Colonic mucosa (tissue), 4 donors: ENCODE results near the gene OPCML. TPM values are rescaled to one million over a fixed set of nuclear protein-coding genes. Genes with fewer than 3 reads are reported as not detected.

Experiments used
- DNase-seq: peaks from one replicate; pipeline ENCODE4 v3.0.0-alpha.2; 2020
- H3K27ac ChIP-seq: fragments of 200-600 bp; one replicate; pipeline ENCODE4 v1.8.0; 2021
- H3K27me3 ChIP-seq: fragments of 200-600 bp; one replicate; pipeline ENCODE4 v1.8.0; 2021
- H3K36me3 ChIP-seq: fragments of 200-600 bp; one replicate; pipeline ENCODE4 v1.8.0; 2021
- H3K4me1 ChIP-seq: fragments of 200-600 bp; one replicate; pipeline ENCODE4 v1.8.0; 2021; ENCODE audit warnings: mild to moderate bottlenecking
- H3K4me3 ChIP-seq: fragments of 200-600 bp; one replicate; pipeline ENCODE4 v1.8.0; 2021
- H3K9ac ChIP-seq, 2 donors: one replicate each; pipeline ENCODE4 v1.7.0; 2013; ENCODE audit warnings: control low read depth in 2 of 2, low read depth in 2 of 2, low read length in 2 of 2
- H3K9me3 ChIP-seq: fragments of 200-600 bp; one replicate; pipeline ENCODE4 v1.8.0; 2021
- intact Hi-C: fragments of 100-400 bp; cut with DNase I; formaldehyde crosslinking; loops from one replicate; pipeline ENCODE4 v1.14.1; 2022
- total RNA-seq, 2 donors: library from RNA; stranded (reverse); fragmentation: NEBNext Ultra II Directional in 1 of 2; extraction: Animal tissue kit (Norgen Biotek cat#: 25700) in 1 of 2; gene quantifications; one replicate each; pipeline ENCODE4 v1.2.1, GENCODE V29; 2021
- TF ChIP-seq, protein P1 (sequence below): fragments of 200-600 bp; IDR thresholded peaks from one replicate; pipeline ENCODE4 v1.8.0; 2022; ENCODE audit warnings: antibody characterized with exemption, mild to moderate bottlenecking
- donor health status: healthy.
- donor health status: DM: no; HTN: no; CAD: no.
- donor health status: DM: no; HTN: no; CAD: no.

The OPCML gene
- total RNA-seq, 2 donors from 2014 or later: 0.08 TPM; not detected in 1

- Histone ChIP-seq H3K36me3 (no peaks in the 10 kb centered on the region), H3K4me3 (no peak overlapping the region), H3K9me3 (no peaks in the 10 kb centered on the region), H3K27ac (no peak overlapping the region), H3K27me3 (no peaks in the 10 kb centered on the region), H3K9ac (no peak overlapping the region), H3K4me1 (no peaks in the 10 kb centered on the region)
- no peak for DNase-seq
- intact Hi-C loops: no loop called here
- TF ChIP-seq, protein P1, sequence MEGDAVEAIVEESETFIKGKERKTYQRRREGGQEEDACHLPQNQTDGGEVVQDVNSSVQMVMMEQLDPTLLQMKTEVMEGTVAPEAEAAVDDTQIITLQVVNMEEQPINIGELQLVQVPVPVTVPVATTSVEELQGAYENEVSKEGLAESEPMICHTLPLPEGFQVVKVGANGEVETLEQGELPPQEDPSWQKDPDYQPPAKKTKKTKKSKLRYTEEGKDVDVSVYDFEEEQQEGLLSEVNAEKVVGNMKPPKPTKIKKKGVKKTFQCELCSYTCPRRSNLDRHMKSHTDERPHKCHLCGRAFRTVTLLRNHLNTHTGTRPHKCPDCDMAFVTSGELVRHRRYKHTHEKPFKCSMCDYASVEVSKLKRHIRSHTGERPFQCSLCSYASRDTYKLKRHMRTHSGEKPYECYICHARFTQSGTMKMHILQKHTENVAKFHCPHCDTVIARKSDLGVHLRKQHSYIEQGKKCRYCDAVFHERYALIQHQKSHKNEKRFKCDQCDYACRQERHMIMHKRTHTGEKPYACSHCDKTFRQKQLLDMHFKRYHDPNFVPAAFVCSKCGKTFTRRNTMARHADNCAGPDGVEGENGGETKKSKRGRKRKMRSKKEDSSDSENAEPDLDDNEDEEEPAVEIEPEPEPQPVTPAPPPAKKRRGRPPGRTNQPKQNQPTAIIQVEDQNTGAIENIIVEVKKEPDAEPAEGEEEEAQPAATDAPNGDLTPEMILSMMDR: no peak
Measured at GRCh38 chr11:132925825-132926469, 606.4 kb downstream of the OPCML start.

- intact Hi-C loops: no loop called here
Measured at GRCh38 chr11:132921597-132921996, 610.7 kb downstream of the OPCML start.

DNA sequence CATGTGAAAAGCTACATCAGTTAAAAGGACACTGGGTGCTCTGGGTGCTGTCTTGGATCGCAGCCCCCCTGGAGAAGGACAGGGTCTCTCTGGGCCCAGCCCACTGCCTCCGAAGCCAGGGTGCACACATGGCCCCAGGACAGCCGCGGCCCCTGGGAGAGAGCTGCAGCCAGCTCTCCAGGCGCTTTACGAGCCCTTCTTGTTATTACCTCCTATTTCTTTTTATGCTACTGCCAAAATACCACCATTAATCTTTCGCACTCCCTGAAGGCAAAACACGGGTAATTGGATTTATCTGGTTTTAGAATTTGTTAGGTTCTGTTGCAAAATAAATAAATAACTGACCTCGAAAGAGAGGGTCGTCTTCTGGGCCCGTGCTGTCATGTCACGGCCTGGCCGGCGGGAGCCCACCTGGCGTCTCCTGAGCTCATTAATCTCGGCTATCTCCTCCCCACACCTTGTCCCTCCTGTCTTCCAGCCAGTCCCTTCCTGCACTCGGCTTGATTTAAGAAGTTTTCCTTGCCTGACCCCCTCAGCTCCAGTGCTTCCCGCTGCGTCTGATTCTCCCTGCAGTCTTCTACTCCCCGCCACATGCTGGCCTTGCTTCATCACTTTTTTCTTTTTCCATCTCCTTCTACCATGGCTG, 611.7 kb downstream of the OPCML start:
- H3K27me3 ChIP-seq: no peaks in the 10 kb centered on the region
- no peaks in the 10 kb centered on the region for H3K4me1 ChIP-seq
- no peak overlapping the region for H3K4me3 ChIP-seq
- intact Hi-C loops: no loop called here
- H3K9ac ChIP-seq: no peak overlapping the region
- no peak overlapping the region for H3K27ac ChIP-seq
- no peak for DNase-seq
- TF ChIP-seq, protein P1: no peak
- no peaks in the 10 kb centered on the region for H3K9me3 ChIP-seq
- no peaks in the 10 kb centered on the region for H3K36me3 ChIP-seq

More at GRCh38 chr11:132921597-132921996, 610.7 kb downstream of the OPCML start:
- DNase-seq: no peak
- TF ChIP-seq, protein P1: no peak
- Histone ChIP-seq H3K36me3 (no peaks in the 10 kb centered on the region), H3K27me3 (no peaks in the 10 kb centered on the region), H3K4me1 (no peaks in the 10 kb centered on the region), H3K27ac (no peak overlapping the region), H3K4me3 (no peak overlapping the region), H3K9ac (no peak overlapping the region), H3K9me3 (no peaks in the 10 kb centered on the region)

- Histone ChIP-seq H3K27me3 (no peaks in the 10 kb centered on the region), H3K4me1 (no peaks in the 10 kb centered on the region), H3K9ac (no peak overlapping the region), H3K9me3 (no peaks in the 10 kb centered on the region), H3K4me3 (no peak overlapping the region), H3K36me3 (no peaks in the 10 kb centered on the region), H3K27ac (no peak overlapping the region)
- TF ChIP-seq, protein P1: no peak
- intact Hi-C loops: no loop called here
- no peak for DNase-seq
Measured at GRCh38 chr11:132914600-132914999, 617.7 kb downstream of the OPCML start.

- no peaks in the 10 kb centered on the region for H3K36me3 ChIP-seq
- no peak overlapping the region for H3K27ac ChIP-seq
- H3K4me3 ChIP-seq: no peak overlapping the region
- no peaks in the 10 kb centered on the region for H3K27me3 ChIP-seq
- TF ChIP-seq, protein P1: no peak
- no peaks in the 10 kb centered on the region for H3K9me3 ChIP-seq
- intact Hi-C loops: no loop called here
- H3K9ac ChIP-seq: no peak overlapping the region
- no peak for DNase-seq
- H3K4me1 ChIP-seq: no peaks in the 10 kb centered on the region
Measured at GRCh38 chr11:132913886-132914285, 618.4 kb downstream of the OPCML start.
